Lower leg skin (tissue), 3 donors: ENCODE results near the gene CBX4.

Source experiments
- CTCF ChIP-seq, 3 donors: fragments of 450-650 bp; IDR thresholded peaks; one replicate each; pipeline ENCODE4 v1.5.1; 2016; ENCODE audit warnings: antibody characterized with exemption in 3 of 3, mild to moderate bottlenecking in 3 of 3, moderate library complexity in 2 of 3
- POLR2A ChIP-seq, 2 donors: fragments of 450-650 bp; IDR thresholded peaks; one replicate each; pipeline ENCODE4 v1.6.1; 2016 to 2017; ENCODE audit warnings: antibody characterized with exemption in 2 of 2, mild to moderate bottlenecking in 1 of 2, moderate library complexity in 1 of 2

- TF ChIP-seq CTCF (IDR thresholded peaks at IDR 0.05) (no peak), POLR2A (IDR thresholded peaks at IDR 0.05) (no peak)
These were observed 21.0 kb downstream of the CBX4 start for GRCh38 chr17:79818026-79818758.
